ENCODE measurements around the gene ZBTB40.

Gene ZBTB40

DNA sequence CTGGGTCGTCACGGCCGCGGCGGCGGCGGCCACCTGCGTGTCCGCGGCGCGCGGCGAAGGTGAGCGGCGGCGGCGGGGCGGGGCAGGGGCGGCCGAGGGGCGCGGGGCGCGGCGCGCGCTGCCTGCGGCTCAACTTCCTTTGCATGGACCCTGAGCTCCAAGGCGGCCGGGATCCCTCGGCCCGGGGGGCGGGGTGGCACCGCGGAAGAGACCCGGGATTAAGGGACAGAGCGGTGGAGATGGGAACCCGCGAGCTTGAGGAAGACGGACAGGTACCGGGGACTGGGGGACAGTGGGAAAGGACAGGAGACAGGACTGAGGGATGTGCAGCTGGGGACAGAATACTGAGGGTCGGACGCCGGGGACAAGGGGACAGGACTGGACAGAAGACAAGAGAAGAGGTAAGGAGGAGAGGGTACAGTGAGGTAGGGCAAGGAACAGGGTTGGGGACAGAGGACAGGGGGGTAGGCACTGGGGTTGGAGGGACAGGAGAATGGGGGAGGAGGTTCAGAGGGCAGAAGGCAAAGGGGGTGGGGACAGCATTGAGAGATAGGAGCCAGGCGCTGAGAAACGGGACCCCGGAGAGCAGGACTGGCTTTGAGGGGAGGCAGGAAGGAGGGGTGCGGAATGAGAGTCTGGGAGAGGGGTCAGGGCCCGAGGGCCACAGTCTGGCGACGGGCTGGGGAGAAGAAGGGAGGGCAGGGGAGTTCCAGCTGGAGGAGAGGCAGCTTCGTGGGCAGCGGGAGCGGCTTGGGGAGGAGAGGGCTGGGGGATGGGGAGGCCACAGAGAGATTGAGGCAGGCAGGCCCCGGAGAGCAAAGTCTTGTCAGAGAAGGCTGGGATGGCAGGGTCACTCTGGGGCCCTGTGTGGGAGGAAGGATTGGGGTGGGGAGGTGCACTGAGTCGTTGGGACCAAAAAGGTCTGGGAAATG is 112.3 kb downstream of the ZBTB40 start:
- no peak for DNase-seq
- no peak for TF ChIP-seq GATA1 (IDR thresholded peaks at IDR 0.05; ENCODE audit: low read depth, low read length)

- TF ChIP-seq POLR2A (IDR thresholded peaks at IDR 0.05; ENCODE audit: low read length) (no peak), GATA1 (IDR thresholded peaks at IDR 0.05; ENCODE audit: low read depth, low read length) (no peak)
- DNase-seq: no peak
These were observed 114.5 kb downstream of the ZBTB40 start for GRCh38 chr1:22566161-22566560.

GRCh38 chr1:22567197-22567596 is 115.5 kb downstream of the ZBTB40 start:
- no peak for TF ChIP-seq GATA1 (IDR thresholded peaks at IDR 0.05; ENCODE audit: low read depth, low read length)
- no peak for TF ChIP-seq POLR2A (IDR thresholded peaks at IDR 0.05; ENCODE audit: low read length)
- no peak for DNase-seq

GRCh38 chr1:22567994-22568393 is 116.3 kb downstream of the ZBTB40 start:
- TF ChIP-seq GATA1 (IDR thresholded peaks at IDR 0.05; ENCODE audit: low read depth, low read length): no peak
- TF ChIP-seq POLR2A (IDR thresholded peaks at IDR 0.05; ENCODE audit: low read length): no peak
- DNase-seq: no peak

DNA sequence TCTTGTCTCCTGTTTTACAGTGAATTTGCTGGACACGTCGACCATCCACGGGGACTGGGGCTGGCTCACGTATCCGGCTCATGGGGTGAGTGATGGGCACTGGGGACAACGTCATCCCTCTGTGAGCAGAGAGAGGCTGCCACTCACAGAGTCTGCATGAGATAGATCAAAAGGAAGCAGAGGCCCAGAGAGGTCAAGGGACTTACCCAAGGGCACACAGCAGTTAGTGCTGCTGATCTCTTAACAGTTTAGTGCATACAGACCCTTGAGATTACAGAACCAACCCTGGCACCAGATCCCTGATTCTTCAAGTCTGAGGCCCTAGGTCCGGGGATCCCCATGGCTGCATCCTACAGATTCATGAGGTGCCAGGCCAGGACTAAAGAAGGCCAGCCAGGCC is 117.6 kb downstream of the ZBTB40 start:
- TF ChIP-seq GATA1 (IDR thresholded peaks at IDR 0.05; ENCODE audit: low read depth, low read length) (no peak), POLR2A (IDR thresholded peaks at IDR 0.05; ENCODE audit: low read length) (no peak)
- DNase-seq: no peak

- DNase-seq: no peak
- no peak for TF ChIP-seq GATA1 (IDR thresholded peaks at IDR 0.05; ENCODE audit: low read depth, low read length)
- TF ChIP-seq POLR2A (IDR thresholded peaks at IDR 0.05; ENCODE audit: low read length): no peak
These were observed 118.7 kb downstream of the ZBTB40 start for GRCh38 chr1:22570140-22570909.

GRCh38 chr1:22572818-22573217 is 121.2 kb downstream of the ZBTB40 start:
- DNase-seq: no peak
- TF ChIP-seq GATA1 (IDR thresholded peaks at IDR 0.05; ENCODE audit: low read depth, low read length): no peak

DNA sequence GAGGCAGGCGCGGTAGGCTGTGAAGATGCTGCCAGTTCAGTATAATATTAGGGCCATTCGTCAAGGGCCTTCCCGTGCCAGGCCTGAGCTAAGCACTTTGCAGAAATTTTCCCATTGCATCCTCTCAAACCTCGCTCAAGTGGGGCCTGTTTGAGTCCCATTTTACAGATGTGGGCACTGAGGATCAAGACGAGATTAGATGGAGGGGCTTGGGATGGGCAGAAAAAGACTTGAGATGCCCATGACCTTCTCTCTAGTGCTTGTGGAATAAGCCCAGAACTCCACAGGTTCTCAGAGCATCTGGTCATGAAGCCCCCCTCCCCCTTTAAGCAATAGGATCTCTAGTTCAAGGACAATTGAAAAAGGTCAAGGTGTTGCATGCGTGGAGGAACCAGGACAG is 121.6 kb downstream of the ZBTB40 start:
- TF ChIP-seq GATA1 (IDR thresholded peaks at IDR 0.05; ENCODE audit: low read depth, low read length) (no peak), POLR2A (IDR thresholded peaks at IDR 0.05; ENCODE audit: low read length) (no peak)
- DNase-seq: no peak

DNA sequence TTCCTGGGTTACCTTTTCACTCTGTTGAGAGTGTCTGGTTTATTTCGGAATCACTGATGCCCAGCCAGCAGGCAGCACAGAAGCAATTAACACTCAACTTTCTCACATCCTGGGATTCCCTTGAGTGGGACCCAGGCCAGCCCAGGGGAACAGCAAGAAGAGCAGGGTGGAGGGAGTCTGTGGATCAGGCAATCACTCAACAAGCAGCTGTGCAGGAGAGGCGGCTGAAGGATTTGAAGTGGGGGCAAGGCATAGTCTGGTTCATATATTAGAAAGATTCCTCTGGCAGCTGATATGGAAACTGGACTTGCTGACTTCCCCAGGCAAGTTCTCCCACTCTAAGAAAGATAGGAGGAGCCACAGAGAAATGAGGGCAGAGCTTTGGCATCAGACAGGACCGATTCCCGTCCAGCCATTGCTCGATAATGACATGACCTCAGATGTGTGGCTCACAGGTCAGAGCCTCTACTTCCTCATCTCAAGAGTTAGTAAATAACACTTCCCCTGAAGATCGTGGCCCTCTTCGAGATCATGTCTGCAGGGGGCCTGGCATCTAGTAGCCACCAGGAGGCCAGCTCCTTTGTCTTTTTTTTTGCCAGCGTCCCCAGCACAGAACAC is 124.0 kb downstream of the ZBTB40 start:
- TF ChIP-seq GATA1 (IDR thresholded peaks at IDR 0.05; ENCODE audit: low read depth, low read length): no peak
- no peak for TF ChIP-seq POLR2A (IDR thresholded peaks at IDR 0.05; ENCODE audit: low read length)
- no peak for DNase-seq

- DNase-seq: no peak
These were observed 124.5 kb downstream of the ZBTB40 start for GRCh38 chr1:22576150-22576544.

GRCh38 chr1:22576617-22577016 is 125.0 kb downstream of the ZBTB40 start:
- no peak for DNase-seq
- TF ChIP-seq POLR2A (IDR thresholded peaks at IDR 0.05; ENCODE audit: low read length): no peak
- no peak for TF ChIP-seq GATA1 (IDR thresholded peaks at IDR 0.05; ENCODE audit: low read depth, low read length)

More at GRCh38 chr1:22576150-22576544, 124.5 kb downstream of the ZBTB40 start:
- TF ChIP-seq POLR2A (IDR thresholded peaks at IDR 0.05; ENCODE audit: low read length): no peak
- no peak for TF ChIP-seq GATA1 (IDR thresholded peaks at IDR 0.05; ENCODE audit: low read depth, low read length)

GRCh38 chr1:22578732-22579361 is 127.2 kb downstream of the ZBTB40 start:
- no peak for DNase-seq
- TF ChIP-seq GATA1 (IDR thresholded peaks at IDR 0.05; ENCODE audit: low read depth, low read length) (no peak), POLR2A (IDR thresholded peaks at IDR 0.05; ENCODE audit: low read length) (no peak)

- DNase-seq: no peak
- no peak for TF ChIP-seq POLR2A (IDR thresholded peaks at IDR 0.05; ENCODE audit: low read length)
- TF ChIP-seq GATA1 (IDR thresholded peaks at IDR 0.05; ENCODE audit: low read depth, low read length): no peak
These were observed 128.0 kb downstream of the ZBTB40 start for GRCh38 chr1:22579541-22580155.

Data from erythroblast (primary cell).